Measurements from ENCODE around the gene SPCS2.
"Not testable (repeated sequence)": the region's sequence is repeated elsewhere in the genome, so short reads cannot be mapped to it uniquely, and the experiment has no call there.

The SPCS2 gene

DNA sequence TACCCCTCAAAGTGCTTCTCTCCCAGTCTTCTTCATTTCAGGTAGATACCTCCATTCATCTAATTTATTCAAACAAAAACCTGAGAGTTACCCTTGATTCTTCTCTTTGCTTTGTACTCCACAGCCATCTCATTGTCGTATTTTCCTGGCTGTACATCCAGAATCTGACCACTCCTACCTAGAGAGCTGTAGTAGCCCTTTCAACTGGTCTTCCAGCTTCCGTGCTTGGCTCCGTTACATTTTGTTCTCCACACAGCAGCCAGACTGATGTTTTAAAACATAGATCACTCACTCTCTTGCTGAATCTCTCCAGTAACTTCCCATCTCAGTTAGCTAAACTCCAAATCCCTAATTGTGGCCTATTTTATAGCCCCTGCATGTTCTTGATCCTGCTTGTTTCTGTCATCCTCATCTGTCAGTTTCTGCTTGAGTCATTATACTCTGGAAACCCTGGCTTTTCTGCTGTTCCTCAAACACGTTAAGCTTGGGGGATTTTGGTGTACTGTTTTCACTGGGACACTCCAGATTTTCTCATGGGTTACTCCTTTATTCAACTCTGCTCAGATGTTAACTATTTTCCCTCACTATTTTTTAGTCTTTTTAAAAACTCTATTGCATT, 7.4 kb downstream of the SPCS2 start:
- Mint-ChIP-seq H3K9me3 (no peaks in the 10 kb centered on the region), H3K27me3 (ENCODE audit: low read depth) (no peaks in the 10 kb centered on the region), H3K27ac (no peak overlapping the region), H3K4me1 (peaks cover 19% of the 10 kb centered on the region), H3K4me3 (no peak overlapping the region), H3K36me3 (ENCODE audit: low read depth) (peaks cover 45% of the 10 kb centered on the region)
- TF ChIP-seq, protein P1, sequence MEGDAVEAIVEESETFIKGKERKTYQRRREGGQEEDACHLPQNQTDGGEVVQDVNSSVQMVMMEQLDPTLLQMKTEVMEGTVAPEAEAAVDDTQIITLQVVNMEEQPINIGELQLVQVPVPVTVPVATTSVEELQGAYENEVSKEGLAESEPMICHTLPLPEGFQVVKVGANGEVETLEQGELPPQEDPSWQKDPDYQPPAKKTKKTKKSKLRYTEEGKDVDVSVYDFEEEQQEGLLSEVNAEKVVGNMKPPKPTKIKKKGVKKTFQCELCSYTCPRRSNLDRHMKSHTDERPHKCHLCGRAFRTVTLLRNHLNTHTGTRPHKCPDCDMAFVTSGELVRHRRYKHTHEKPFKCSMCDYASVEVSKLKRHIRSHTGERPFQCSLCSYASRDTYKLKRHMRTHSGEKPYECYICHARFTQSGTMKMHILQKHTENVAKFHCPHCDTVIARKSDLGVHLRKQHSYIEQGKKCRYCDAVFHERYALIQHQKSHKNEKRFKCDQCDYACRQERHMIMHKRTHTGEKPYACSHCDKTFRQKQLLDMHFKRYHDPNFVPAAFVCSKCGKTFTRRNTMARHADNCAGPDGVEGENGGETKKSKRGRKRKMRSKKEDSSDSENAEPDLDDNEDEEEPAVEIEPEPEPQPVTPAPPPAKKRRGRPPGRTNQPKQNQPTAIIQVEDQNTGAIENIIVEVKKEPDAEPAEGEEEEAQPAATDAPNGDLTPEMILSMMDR (IDR thresholded peaks at IDR 0.05; ENCODE audit: unreplicated experiment in 3 of 3), result no peak

DNA sequence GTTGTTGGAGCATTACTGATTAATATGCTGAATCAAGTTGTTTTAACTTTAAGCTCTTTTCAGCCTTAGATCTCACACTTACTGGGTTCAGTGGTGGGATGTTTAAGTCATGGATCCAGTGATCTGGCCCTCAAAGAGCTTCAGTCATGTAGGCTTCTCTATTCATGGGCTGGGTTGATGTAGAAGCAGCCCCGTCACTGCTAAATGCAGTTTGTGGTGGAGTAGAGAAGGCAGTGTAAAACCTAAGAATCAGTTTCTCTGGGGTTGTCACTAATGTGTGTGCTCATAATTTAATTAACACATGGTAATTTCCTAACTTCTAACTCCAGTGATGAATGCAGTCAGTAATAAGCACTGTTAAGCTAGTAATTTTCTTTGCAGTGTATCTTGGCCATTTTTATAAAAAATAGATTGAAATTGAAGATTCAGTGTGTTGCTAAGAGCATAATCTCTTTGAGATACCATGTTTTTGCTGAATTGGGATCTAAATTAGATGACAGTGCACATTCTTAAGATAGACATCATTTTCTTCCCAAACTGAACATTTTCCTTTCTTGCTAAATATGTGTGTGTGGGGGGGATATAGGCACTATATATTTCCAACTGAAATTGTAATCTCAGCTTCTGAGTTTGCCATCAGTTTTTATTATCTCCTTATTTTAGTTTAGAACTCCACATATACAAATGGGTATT, 9.0 kb downstream of the SPCS2 start:
- Mint-ChIP-seq H3K4me1 (peaks cover 19% of the 10 kb centered on the region), H3K27me3 (ENCODE audit: low read depth) (no peaks in the 10 kb centered on the region), H3K27ac (peak overlapping the region in 1 of 3 experiments; percentile 20), H3K4me3 (no peak overlapping the region), H3K9me3 (no peaks in the 10 kb centered on the region), H3K36me3 (ENCODE audit: low read depth) (peaks cover 39% of the 10 kb centered on the region)
- TF ChIP-seq, protein P1 (IDR thresholded peaks at IDR 0.05; ENCODE audit: unreplicated experiment in 3 of 3), result no peak

DNA sequence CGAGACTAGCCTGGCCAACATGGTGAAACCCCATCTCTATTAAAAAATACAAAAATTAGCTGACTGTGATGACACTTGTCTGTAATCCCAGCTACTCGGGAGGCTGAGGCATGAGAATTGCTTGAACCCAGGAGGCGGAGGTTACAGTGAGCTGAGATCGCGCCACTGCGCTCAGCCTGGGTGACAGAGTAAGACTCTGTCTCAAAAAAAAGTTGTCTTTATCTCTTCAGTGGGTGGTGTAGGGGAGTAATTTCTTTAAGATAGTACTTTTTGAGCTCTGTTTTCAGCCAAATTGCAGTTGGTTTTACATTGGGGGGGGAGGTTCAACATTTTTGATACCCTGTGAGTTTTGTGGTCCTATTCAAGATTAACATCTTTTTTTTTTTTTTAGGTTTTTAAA, 11.1 kb downstream of the SPCS2 start:
- Mint-ChIP-seq H3K36me3 (ENCODE audit: low read depth) (peaks cover 31% of the 10 kb centered on the region), H3K4me1 (peaks cover 19% of the 10 kb centered on the region)
- not testable (repeated sequence) for H3K27ac Mint-ChIP-seq; H3K9me3 Mint-ChIP-seq; H3K4me3 Mint-ChIP-seq; H3K27me3 Mint-ChIP-seq (ENCODE audit: low read depth)

DNA sequence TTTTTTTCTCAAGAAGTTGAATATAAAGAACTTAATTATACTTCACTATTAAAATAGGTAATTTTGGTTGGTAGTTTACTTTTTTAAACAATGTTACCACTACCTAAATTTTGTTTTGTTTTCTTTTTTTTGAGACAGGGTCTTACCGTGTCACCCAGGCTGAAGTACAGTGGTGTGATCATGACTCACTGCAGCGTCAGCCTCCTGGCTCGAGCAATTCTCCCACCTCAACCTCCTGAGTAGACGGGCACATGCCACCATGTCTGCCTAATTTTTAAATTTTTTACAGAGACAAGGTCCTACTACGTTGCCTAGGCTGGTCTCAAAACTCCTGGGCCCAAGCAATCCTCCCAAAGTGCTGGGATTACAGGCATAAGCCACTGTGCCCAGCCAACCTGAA, 17.6 kb downstream of the SPCS2 start:
- no peaks in the 10 kb centered on the region for H3K9me3 Mint-ChIP-seq
- no peaks in the 10 kb centered on the region for H3K4me1 Mint-ChIP-seq
- H3K27ac Mint-ChIP-seq, result no peak overlapping the region

DNA sequence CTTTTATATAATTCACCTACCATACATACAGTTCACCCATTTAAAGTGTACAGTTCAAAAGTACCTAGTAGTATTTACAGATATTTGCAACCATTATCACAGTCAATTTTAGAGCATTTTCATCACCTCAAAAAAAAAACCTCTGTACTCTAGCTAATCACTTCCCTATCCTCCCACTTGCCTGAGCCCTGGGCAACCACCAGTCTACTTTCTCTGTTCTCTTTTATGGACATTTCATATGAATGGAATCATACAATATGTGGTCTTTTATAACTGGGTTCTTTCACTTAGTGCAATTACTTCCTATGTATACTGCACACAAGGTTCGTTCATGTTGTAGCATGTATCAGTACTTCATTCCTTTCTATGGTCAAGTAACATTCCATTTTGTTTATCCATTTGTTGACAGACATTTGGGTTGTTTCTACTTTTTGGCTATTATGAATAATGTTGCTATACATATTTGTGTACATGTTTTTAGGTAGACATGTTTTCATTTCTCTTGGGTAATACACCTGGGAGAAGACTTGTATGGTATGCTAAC, 21.9 kb downstream of the SPCS2 start:
- TF ChIP-seq, protein P1 (IDR thresholded peaks at IDR 0.05; ENCODE audit: unreplicated experiment in 3 of 3), result no peak
- Mint-ChIP-seq H3K4me3 (no peak overlapping the region), H3K27ac (no peak overlapping the region), H3K9me3 (no peaks in the 10 kb centered on the region), H3K4me1 (no peaks in the 10 kb centered on the region), H3K27me3 (ENCODE audit: low read depth) (no peaks in the 10 kb centered on the region), H3K36me3 (ENCODE audit: low read depth) (peaks cover 58% of the 10 kb centered on the region)

More for the DNA sequence above, 17.6 kb downstream of the SPCS2 start:
- H3K36me3 Mint-ChIP-seq (ENCODE audit: low read depth), result peaks cover 31% of the 10 kb centered on the region
- TF ChIP-seq, protein P1 (IDR thresholded peaks at IDR 0.05; ENCODE audit: unreplicated experiment in 3 of 3), result no peak
- H3K4me3 Mint-ChIP-seq, result no peak overlapping the region
- H3K27me3 Mint-ChIP-seq (ENCODE audit: low read depth), result no peaks in the 10 kb centered on the region

DNA sequence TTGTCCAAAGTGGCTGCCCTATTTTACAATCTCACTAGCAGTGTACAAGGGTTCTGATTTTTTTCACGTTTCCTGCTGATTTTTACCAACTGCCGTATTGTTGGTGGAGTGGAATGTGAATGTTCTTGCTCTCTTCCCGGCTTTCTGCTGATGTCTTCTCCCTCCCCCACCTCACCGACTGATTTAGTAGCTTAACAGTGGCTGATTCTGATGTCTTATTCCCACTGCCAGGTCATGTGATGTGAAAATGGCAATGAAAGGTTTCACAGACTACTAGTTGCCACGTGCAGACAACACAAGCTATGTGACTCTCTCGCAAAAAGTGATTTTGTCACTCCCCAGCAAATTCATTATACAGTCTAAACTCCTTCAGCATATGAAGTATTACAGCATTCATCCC, 22.4 kb downstream of the SPCS2 start:
- Mint-ChIP-seq H3K27ac (no peak overlapping the region), H3K4me3 (no peak overlapping the region), H3K4me1 (no peaks in the 10 kb centered on the region), H3K36me3 (ENCODE audit: low read depth) (peaks cover 62% of the 10 kb centered on the region), H3K9me3 (no peaks in the 10 kb centered on the region), H3K27me3 (ENCODE audit: low read depth) (no peaks in the 10 kb centered on the region)
- TF ChIP-seq, protein P1 (IDR thresholded peaks at IDR 0.05; ENCODE audit: unreplicated experiment in 3 of 3), result no peak
